Measurements from ENCODE around the gene FBXL15.

Gene FBXL15

GRCh38 chr10:102397222-102398171, 23.1 kb upstream of the FBXL15 start:
- DNase-seq (ENCODE audit: low read depth in 2 of 2): no peak

DNA sequence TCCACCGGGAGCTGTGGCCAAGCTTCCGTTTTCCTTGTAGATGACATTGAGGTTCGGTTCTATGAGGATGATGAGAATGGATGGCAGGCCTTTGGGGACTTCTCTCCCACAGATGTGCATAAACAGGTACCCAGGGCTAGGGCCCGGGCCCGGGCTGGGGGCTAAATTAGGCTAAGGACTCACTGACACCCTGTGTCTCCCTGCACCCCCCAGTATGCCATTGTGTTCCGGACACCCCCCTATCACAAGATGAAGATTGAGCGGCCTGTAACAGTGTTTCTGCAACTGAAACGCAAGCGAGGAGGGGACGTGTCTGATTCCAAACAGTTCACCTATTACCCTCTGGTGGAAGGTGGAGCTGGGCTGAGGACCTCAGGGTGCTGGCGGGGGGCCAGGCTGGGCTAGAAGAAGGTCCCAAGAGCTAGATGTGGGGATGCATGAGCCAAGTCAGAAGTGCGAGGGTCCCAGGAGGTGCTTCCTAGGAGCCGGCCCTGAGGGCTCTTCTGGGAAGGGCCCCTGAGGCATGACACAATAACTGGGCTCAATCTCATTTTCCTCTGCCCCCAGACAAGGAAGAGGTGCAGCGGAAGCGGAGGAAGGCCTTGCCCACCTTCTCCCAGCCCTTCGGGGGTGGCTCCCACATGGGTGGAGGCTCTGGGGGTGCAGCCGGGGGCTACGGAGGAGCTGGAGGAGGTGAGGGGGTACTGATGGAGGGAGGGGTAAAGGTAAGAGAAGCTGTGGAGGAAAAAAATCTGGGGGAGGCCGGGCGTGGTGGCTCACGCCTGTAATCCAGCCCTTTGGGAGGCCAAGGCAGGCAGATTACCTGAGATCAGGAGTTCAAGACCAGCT, 22.2 kb upstream of the FBXL15 start:
- DNase-seq (ENCODE audit: low read depth in 2 of 2): no peak

GRCh38 chr10:102399217-102400021, 21.2 kb upstream of the FBXL15 start:
- DNase-seq (ENCODE audit: low read depth in 2 of 2): peak; percentile 70 to 75

- DNase-seq (ENCODE audit: low read depth in 2 of 2): no peak
These were observed 20.6 kb upstream of the FBXL15 start for GRCh38 chr10:102400076-102400475.

- no peak for DNase-seq (ENCODE audit: low read depth in 2 of 2)
These were observed 19.9 kb upstream of the FBXL15 start for GRCh38 chr10:102400598-102401341.

GRCh38 chr10:102401342-102401654, 19.3 kb upstream of the FBXL15 start:
- no peak for DNase-seq (ENCODE audit: low read depth in 2 of 2)

DNA sequence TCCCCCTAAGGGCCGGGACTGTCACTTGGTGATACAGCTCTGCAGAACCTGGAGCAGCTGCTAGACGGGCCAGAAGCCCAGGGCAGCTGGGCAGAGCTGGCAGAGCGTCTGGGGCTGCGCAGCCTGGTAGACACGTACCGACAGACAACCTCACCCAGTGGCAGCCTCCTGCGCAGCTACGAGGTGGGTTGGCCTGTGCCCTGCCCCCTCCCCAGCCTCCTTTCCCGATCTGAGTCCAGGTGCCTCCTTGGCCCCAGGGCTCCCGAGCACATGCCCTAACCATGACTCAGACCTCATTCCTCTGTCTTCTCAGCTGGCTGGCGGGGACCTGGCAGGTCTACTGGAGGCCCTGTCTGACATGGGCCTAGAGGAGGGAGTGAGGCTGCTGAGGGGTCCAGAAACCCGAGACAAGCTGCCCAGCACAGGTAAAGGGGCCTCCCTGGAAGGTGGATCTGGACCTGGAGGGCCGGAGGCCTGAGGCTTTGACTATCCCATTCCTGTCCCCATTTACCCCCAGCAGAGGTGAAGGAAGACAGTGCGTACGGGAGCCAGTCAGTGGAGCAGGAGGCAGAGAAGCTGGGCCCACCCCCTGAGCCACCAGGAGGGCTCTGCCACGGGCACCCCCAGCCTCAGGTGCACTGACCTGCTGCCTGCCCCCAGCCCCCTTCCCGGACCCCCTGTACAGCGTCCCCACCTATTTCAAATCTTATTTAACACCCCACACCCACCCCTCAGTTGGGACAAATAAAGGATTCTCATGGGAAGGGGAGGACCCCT, 18.7 kb upstream of the FBXL15 start:
- DNase-seq (ENCODE audit: low read depth in 2 of 2): no peak

GRCh38 chr10:102402512-102402896, 18.1 kb upstream of the FBXL15 start:
- DNase-seq (ENCODE audit: low read depth in 2 of 2): no peak

- no peak for DNase-seq (ENCODE audit: low read depth in 2 of 2)
These were observed 17.5 kb upstream of the FBXL15 start for GRCh38 chr10:102403115-102403514.

GRCh38 chr10:102404361-102405107, 16.1 kb upstream of the FBXL15 start:
- no peak for DNase-seq (ENCODE audit: low read depth in 2 of 2)

GRCh38 chr10:102405108-102405571, 15.5 kb upstream of the FBXL15 start:
- no peak for DNase-seq (ENCODE audit: low read depth in 2 of 2)

DNA sequence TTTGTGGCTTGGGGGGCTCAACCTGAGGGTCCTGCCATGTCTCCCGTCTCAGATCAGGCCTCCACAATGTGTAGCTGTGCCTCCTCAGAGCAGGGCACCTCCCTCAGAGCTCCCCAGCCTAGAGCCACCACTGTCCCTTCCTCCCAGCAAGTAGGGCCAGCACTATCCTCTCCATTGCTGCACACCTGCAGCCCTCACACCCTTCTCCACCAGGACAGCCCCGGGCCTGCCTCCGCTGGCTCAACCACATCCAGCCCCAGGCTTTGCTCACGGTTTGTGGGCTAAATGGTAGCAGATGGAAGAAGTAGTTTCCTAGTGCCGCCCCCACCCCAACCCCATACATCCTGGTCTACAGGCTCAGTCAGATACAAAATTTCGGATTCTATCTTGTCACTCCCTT, 15.0 kb upstream of the FBXL15 start:
- DNase-seq (ENCODE audit: low read depth in 2 of 2): no peak

DNA sequence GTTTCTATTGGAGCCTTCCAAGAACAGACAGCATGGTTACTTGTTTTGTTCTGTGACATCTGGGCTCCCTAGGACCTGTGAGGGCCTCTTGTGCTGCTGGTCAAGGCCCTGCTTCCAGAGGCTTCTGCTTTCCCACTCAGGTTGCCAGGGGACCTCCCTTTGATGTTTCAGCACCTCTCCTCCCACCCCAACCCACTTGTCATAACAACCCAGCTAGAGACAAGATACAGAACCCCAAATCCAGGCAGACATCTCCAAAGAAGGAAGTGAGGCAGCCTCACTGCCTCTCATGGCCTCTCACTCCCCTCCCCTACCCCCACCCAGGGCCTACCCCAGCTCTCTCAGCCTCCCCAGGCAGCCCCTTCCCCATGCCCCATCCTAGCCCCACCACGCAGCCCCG, 13.8 kb upstream of the FBXL15 start:
- no peak for DNase-seq (ENCODE audit: low read depth in 2 of 2)

- no peak for DNase-seq (ENCODE audit: low read depth in 2 of 2)
These were observed 13.1 kb upstream of the FBXL15 start for GRCh38 chr10:102407425-102408130.

GRCh38 chr10:102408131-102408727, 12.4 kb upstream of the FBXL15 start:
- no peak for DNase-seq (ENCODE audit: low read depth in 2 of 2)

GRCh38 chr10:102408728-102409603, 11.7 kb upstream of the FBXL15 start:
- peak in 1 of 2 donors; percentile 45 for DNase-seq (ENCODE audit: low read depth in 2 of 2)

DNA sequence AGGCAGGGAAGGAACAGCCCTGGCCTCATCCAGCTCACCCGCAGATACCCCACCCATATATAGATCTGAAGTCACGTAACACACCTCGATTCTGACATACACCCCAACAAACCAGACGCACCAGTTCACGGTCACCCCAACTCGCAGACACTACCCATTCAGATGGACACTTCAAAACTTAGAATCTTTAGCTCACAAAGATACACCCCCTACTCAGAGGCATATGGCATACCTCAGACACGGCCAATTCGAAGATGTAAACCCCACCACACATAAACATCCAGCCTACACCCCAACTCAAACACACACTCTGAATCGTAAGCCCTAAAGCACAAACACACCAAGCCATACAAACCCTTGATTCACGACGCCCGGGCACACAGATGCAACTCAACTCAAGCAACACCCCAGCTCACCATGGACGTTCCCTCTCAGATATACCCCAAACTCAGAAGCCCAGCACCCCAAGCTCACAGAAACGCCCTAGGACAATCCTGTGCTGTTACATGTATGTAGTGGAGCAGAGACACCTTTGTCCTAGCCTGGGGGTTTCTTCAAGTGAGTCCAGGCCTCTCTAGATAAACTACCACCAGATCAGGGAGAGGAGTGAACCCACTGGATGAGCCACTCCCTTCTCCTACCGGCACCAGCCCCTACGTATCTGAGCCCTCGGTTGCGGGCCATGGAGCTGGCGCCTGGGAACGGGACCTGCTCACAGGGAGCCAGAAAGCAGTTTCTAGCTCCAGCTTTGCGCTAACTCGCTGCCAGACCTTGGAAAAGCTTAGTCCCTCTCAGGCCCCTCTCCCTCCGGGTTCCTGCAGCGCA, 10.8 kb upstream of the FBXL15 start:
- no peak for DNase-seq (ENCODE audit: low read depth in 2 of 2)
